BJ (cell line): ENCODE measurements around the gene DGKQ. TPM values are rescaled to one million over a fixed set of nuclear protein-coding genes. Genes with fewer than 3 reads are reported as not detected.

ENCODE experiments used
- CTCF ChIA-PET: fragments of 350-600 bp; formaldehyde crosslinking; extraction: SDS; loops from one replicate; lab custom pipeline; 2021; ENCODE audit warnings: antibody characterized with exemption, inconsistent platforms; lab: Yijun Ruan, JAX
- POLR2A ChIA-PET: fragments of 300-600 bp; sonication (Branson Sonifier 250); formaldehyde crosslinking; extraction: SDS; loops from one replicate; lab custom pipeline; 2021; ENCODE audit warnings: antibody characterized with exemption; lab: Charles Lee
- DNase-seq: peaks from one replicate; pipeline ENCODE4 v3.0.0-alpha.2; 2011; ENCODE audit warnings: low read depth
- H3K27me3 ChIP-seq: 2 replicates; pipeline ENCODE4 v1.6.0; 2011; ENCODE audit warnings: low read length; ENCODE audit not compliant: control insufficient read depth, insufficient read depth
- H3K36me3 ChIP-seq: 2 replicates; pipeline ENCODE4 v1.5.1; 2011; ENCODE audit warnings: low read length; ENCODE audit not compliant: control insufficient read depth, insufficient read depth
- H3K4me3 ChIP-seq: 2 replicates; pipeline ENCODE4 v1.5.1; 2011; ENCODE audit warnings: low read depth, mild to moderate bottlenecking, control low read depth, low read length
- CTCF ChIP-seq: IDR thresholded peaks from 2 replicates; pipeline ENCODE4 v1.5.1; 2011; ENCODE audit warnings: low read depth, mild to moderate bottlenecking, control low read depth, inconsistent platforms, low read length, moderate library complexity; ENCODE audit not compliant: insufficient read depth
- polyA minus RNA-seq: library from RNA; depleted of rRNA, polyadenylated mRNA; stranded (reverse); fragments of >200 nt; gene quantifications from 2 replicates; pipeline ENCODE4 v1.2.3, GENCODE V29; 2011; rRNA and poly(A)+ RNA removed
- polyA plus RNA-seq: library from polyadenylated mRNA; depleted of rRNA; stranded (reverse); fragments of >200 nt; gene quantifications from 2 replicates; pipeline ENCODE4 v1.2.3, GENCODE V29; 2011; rRNA removed

Gene DGKQ, protein sequence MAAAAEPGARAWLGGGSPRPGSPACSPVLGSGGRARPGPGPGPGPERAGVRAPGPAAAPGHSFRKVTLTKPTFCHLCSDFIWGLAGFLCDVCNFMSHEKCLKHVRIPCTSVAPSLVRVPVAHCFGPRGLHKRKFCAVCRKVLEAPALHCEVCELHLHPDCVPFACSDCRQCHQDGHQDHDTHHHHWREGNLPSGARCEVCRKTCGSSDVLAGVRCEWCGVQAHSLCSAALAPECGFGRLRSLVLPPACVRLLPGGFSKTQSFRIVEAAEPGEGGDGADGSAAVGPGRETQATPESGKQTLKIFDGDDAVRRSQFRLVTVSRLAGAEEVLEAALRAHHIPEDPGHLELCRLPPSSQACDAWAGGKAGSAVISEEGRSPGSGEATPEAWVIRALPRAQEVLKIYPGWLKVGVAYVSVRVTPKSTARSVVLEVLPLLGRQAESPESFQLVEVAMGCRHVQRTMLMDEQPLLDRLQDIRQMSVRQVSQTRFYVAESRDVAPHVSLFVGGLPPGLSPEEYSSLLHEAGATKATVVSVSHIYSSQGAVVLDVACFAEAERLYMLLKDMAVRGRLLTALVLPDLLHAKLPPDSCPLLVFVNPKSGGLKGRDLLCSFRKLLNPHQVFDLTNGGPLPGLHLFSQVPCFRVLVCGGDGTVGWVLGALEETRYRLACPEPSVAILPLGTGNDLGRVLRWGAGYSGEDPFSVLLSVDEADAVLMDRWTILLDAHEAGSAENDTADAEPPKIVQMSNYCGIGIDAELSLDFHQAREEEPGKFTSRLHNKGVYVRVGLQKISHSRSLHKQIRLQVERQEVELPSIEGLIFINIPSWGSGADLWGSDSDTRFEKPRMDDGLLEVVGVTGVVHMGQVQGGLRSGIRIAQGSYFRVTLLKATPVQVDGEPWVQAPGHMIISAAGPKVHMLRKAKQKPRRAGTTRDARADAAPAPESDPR
- 3.7 and 6.5 TPM in 2 replicates for polyA plus RNA-seq
- polyA minus RNA-seq, result 3.8 and 4.3 TPM in 2 replicates

- TF ChIP-seq CTCF, result no peak
- DNase-seq, result no peak
- Histone ChIP-seq H3K27me3 (no peaks in the 10 kb centered on the region), H3K4me3 (peak within 1 kb of the TSS; percentile 63), H3K36me3 (peaks cover 3% of the 10 kb centered on the region; the same call in 1 of the 2 replicates)
- ChIA-PET CTCF (no interaction called here), POLR2A (no interaction called here)
These were observed at the start of gene DGKQ for GRCh38 chr4:973431-974397. DGKQ (minus strand) TSS chr4:973569; CDS start chr4:973482, 87 bp downstream.

- ChIA-PET POLR2A (no interaction called here), CTCF (no interaction called here)
- H3K36me3 ChIP-seq, result peaks cover 7% of the 10 kb centered on the region
- H3K4me3 ChIP-seq, result no peak overlapping the region
- no peaks in the 10 kb centered on the region for H3K27me3 ChIP-seq
- TF ChIP-seq CTCF, result no peak
- no peak for DNase-seq
These were observed 49.3 kb upstream of the DGKQ start for GRCh38 chr4:1022739-1023066.

DNA sequence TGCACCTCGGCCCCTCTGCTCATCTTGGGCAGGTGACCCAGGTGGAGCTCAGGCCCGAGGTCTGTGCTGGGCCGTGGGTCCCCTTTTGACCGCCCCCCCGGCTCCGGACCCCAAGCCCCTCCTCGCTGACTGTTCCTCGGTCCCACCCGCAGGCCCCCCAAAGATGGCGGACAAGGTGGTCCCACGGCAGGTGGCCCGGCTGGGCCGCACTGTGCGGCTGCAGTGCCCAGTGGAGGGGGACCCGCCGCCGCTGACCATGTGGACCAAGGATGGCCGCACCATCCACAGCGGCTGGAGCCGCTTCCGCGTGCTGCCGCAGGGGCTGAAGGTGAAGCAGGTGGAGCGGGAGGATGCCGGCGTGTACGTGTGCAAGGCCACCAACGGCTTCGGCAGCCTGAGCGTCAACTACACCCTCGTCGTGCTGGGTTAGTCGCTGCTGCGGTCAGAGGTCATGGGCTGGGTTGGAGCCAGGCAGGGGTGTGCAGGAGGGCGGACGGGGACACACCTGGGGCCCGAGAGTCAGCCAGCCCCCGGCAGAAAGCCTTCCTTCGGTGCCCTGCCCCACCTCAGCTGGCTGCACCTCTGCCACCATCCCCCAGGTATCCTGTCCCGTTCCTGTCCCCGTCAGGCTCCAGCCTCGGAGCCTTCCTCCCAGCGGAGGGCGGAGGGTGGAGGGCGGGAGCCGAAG is 48.8 kb upstream of the DGKQ start:
- ChIA-PET CTCF (no interaction called here), POLR2A (no interaction called here)
- Histone ChIP-seq H3K36me3 (peaks cover 7% of the 10 kb centered on the region), H3K4me3 (no peak overlapping the region), H3K27me3 (no peaks in the 10 kb centered on the region)
- TF ChIP-seq CTCF, result no peak
- no peak for DNase-seq

GRCh38 chr4:1021386-1022050 is 48.1 kb upstream of the DGKQ start:
- POLR2A ChIA-PET, result no interaction called here

More at GRCh38 chr4:1021386-1022050, 48.1 kb upstream of the DGKQ start:
- DNase-seq, result no peak
- Histone ChIP-seq H3K27me3 (no peaks in the 10 kb centered on the region), H3K4me3 (no peak overlapping the region), H3K36me3 (peaks cover 7% of the 10 kb centered on the region)
- CTCF ChIA-PET, result no interaction called here
- no peak for TF ChIP-seq CTCF
